Heart left ventricle (tissue), 16 donors: ENCODE results near the gene MGAT4A. TPM values are rescaled to one million over a fixed set of nuclear protein-coding genes. Genes with fewer than 3 reads are reported as not detected.

ENCODE experiments used
- ATAC-seq, 4 donors: fragments of 200-7000 bp; cut with Tn5 transposase; one replicate each; pipeline ENCODE4 v1.9.1; 2020 to 2022; ENCODE audit warnings: moderate library complexity in 4 of 4, mild to moderate bottlenecking in 3 of 4, moderate number of reproducible peaks in 1 of 4
- DNase-seq, 5 donors: peaks; one replicate each; pipeline ENCODE4 v3.0.0-alpha.2; 2020
- H3K27ac ChIP-seq, 12 donors: fragments of 200-600 bp; sonication (generic) in 4 of 12; one replicate each; pipeline versions ENCODE4 v1.5.0 to v1.8.0; 2016 to 2022; ENCODE audit warnings: mild to moderate bottlenecking in 2 of 12
- H3K27me3 ChIP-seq, 9 donors: fragments of 200-600 bp; sonication (generic) in 2 of 9; one replicate each; pipeline versions ENCODE4 v1.5.1 to v1.8.0; 2016 to 2022; ENCODE audit warnings: mild to moderate bottlenecking in 3 of 9
- H3K36me3 ChIP-seq, 9 donors: fragments of 200-600 bp; sonication (generic) in 2 of 9; one replicate each; pipeline versions ENCODE4 v1.5.0 to v1.8.0; 2018 to 2022; ENCODE audit warnings: mild to moderate bottlenecking in 2 of 9
- H3K4me1 ChIP-seq, 12 donors: fragments of 200-600 bp; sonication (generic) in 4 of 12; one replicate each; pipeline versions ENCODE4 v1.5.0 to v1.8.0; 2016 to 2022; ENCODE audit warnings: mild to moderate bottlenecking in 3 of 12
- H3K4me3 ChIP-seq, 12 donors: fragments of 200-600 bp; sonication (generic) in 4 of 12; one replicate each; pipeline versions ENCODE4 v1.5.0 to v1.8.0; 2017 to 2022; ENCODE audit warnings: mild to moderate bottlenecking in 9 of 12, moderate library complexity in 4 of 12
- H3K9me3 ChIP-seq, 12 donors: fragments of 200-600 bp; sonication (generic) in 4 of 12; one replicate each; pipeline versions ENCODE4 v1.5.0 to v1.8.0; 2016 to 2022; ENCODE audit warnings: mild to moderate bottlenecking in 1 of 12
- CTCF ChIP-seq, 12 donors: fragments of 200-600 bp; sonication (generic) in 4 of 12; IDR thresholded peaks; one replicate each; pipeline versions ENCODE4 v1.5.0 to v1.8.0; 2018 to 2022; ENCODE audit warnings: antibody characterized with exemption in 12 of 12, mild to moderate bottlenecking in 5 of 12
- POLR2A ChIP-seq, 2 donors: fragments of 450-650 bp; IDR thresholded peaks; one replicate each; pipeline ENCODE4 v1.6.1; 2017; ENCODE audit warnings: antibody characterized with exemption in 2 of 2, mild to moderate bottlenecking in 2 of 2, moderate library complexity in 2 of 2
- WGBS, 4 donors: extraction: QIAGEN DNeasy Blood & Tissue Kit in 2 of 4; methylation state at CpG; one replicate each; pipeline versions ENCODE4 v1.1.5 to v1.1.7; 2013 to 2018; 5-methylcytosine and 5-hydroxymethylcytosine counted together
- intact Hi-C, 10 donors: fragments of 100-400 bp; cut with DNase I; formaldehyde crosslinking; loops; one replicate each; pipeline versions ENCODE4 v1.11.1 to v1.14.2; 2022
- polyA plus RNA-seq, 2 donors: library from polyadenylated mRNA; stranded (reverse); fragments of 200-250 nt; gene quantifications; one replicate each; pipeline ENCODE4 v1.2.3, GENCODE V29; 2013
- total RNA-seq, 9 donors: library from RNA; depleted of rRNA in 2 of 9; stranded (reverse); fragments of >200 nt in 2 of 9; fragmentation: NEBNext Ultra II Directional in 3 of 9; extraction: Animal tissue kit (Norgen Biotek cat#: 25700) in 3 of 9; gene quantifications; one replicate each; pipeline versions ENCODE4 v1.1.0 to v1.2.4, GENCODE V29; 2016 to 2023
- donor health status: ischemic (EF 13 %, LVEDD 7.1; RV severe dilation, severe dysfunction).
- donor health status: healthy with polysubstance abuse.
- donor health status: DM: no; HTN: yes; CAD: no.
- donor health status: DM: no; HTN: no; CAD: no.
- donor health status: ischemic (EF 25% LVEDD 6.9; RV normal size, moderate dysfunction).
- donor health status: ischemic (EF 25% LVEDD 5.7; RV mildly dilated, moderate dysfunction).
- donor health status: healthy.
- donor health status: DM: yes; HTN: yes; CAD: no.
- donor health status: ischemic (EF 35%, LVEDD 5.7; RV mildly dilated, moderate dysfunction).
- donor health status: nonischemic (EF 11% LVEDD 7.7; RV severe dilation, severe dysfunction).
- donor health status: DM: yes; HTN: yes; CAD: no.
- donor health status: PGD.
- donor health status: ischemic (EF 29% LVEDD 5.4; RV normal size, mild dysfunction).
- donor health status: nonischemic (EF 23%, LVEDD 6.1; RV moderate dilation, normal function).

The MGAT4A gene
- total and polyA plus RNA-seq, 11 donors = 4.2 to 45.0 (median 17.7) TPM

GRCh38 chr2:98685930-98686887 lies 44.7 kb downstream of the MGAT4A start:
- intact Hi-C loops = no loop called here
- H3K4me1 ChIP-seq = peaks cover 0 to 12% (median 4%) of the 10 kb centered on the region in 12 donors
- no peak overlapping the region for H3K27ac ChIP-seq
- no peaks in the 10 kb centered on the region for H3K9me3 ChIP-seq
- no peak for ATAC-seq
- no peaks in the 10 kb centered on the region for H3K36me3 ChIP-seq
- H3K4me3 ChIP-seq = no peak overlapping the region
- whole genome bisulfite sequencing, 4 donors = 92 to 95% (median 93%) methylated on average over 14 of the region's 14 CpGs
- H3K27me3 ChIP-seq = no peaks in the 10 kb centered on the region
- TF ChIP-seq POLR2A (IDR thresholded peaks at IDR 0.05) (no peak), CTCF (IDR thresholded peaks at IDR 0.05) (no peak)
- DNase-seq = no peak

GRCh38 chr2:98683728-98684127 lies 47.2 kb downstream of the MGAT4A start:
- intact Hi-C loops = loop anchor here in 1 of 10 donors (5.0 kb wide), 1 partner anchor 44 kb away; no protein-coding TSS in a partner anchor
- DNase-seq (no peak), ATAC-seq (peak in 1 of 4 donors; percentile 89)
- H3K36me3 ChIP-seq = no peaks in the 10 kb centered on the region
- TF ChIP-seq POLR2A (IDR thresholded peaks at IDR 0.05) = no peak
- no peak for TF ChIP-seq CTCF (IDR thresholded peaks at IDR 0.05)
- peaks cover 0 to 12% (median 4%) of the 10 kb centered on the region in 12 donors for H3K4me1 ChIP-seq
- H3K9me3 ChIP-seq = no peaks in the 10 kb centered on the region
- no peaks in the 10 kb centered on the region for H3K27me3 ChIP-seq
- peak overlapping the region in 9 of 12 donors; percentile 6 to 59 (median 14) for H3K27ac ChIP-seq
- WGBS, 4 donors = 61 to 76% (median 70%) methylated on average over 5 of the region's 5 CpGs
- H3K4me3 ChIP-seq = no peak overlapping the region

- no peaks in the 10 kb centered on the region for H3K4me1 ChIP-seq
- no peaks in the 10 kb centered on the region for H3K27me3 ChIP-seq
- ATAC-seq (no peak), DNase-seq (no peak)
- WGBS, 4 donors = 92 to 94% (median 93%) methylated on average over 3 of the region's 3 CpGs
- intact Hi-C loops = no loop called here
- H3K36me3 ChIP-seq = peaks cover 0 to 34% (median 28%) of the 10 kb centered on the region in 9 donors
- no peak overlapping the region for H3K27ac ChIP-seq
- no peak overlapping the region for H3K4me3 ChIP-seq
- H3K9me3 ChIP-seq = peaks cover 0 to 3% (median 0%) of the 10 kb centered on the region in 12 donors
- TF ChIP-seq POLR2A (IDR thresholded peaks at IDR 0.05) (no peak), CTCF (IDR thresholded peaks at IDR 0.05) (no peak)
Observed at GRCh38 chr2:98676742-98677141, 54.2 kb downstream of the MGAT4A start.

GRCh38 chr2:98674233-98674964 lies 56.5 kb downstream of the MGAT4A start:
- no peak for DNase-seq
- peaks cover 0 to 10% (median 0%) of the 10 kb centered on the region in 12 donors for H3K4me1 ChIP-seq
- no peak overlapping the region for H3K27ac ChIP-seq
- H3K36me3 ChIP-seq = peaks cover 0 to 44% (median 28%) of the 10 kb centered on the region in 9 donors
- intact Hi-C loops = no loop called here
- ATAC-seq = no peak
- H3K27me3 ChIP-seq = no peaks in the 10 kb centered on the region
- WGBS, 4 donors = 92 to 98% (median 95%) methylated on average over 3 of the region's 3 CpGs
- no peak overlapping the region for H3K4me3 ChIP-seq
- peaks cover 0 to 3% (median 0%) of the 10 kb centered on the region in 12 donors for H3K9me3 ChIP-seq
- TF ChIP-seq CTCF (IDR thresholded peaks at IDR 0.05) (no peak), POLR2A (IDR thresholded peaks at IDR 0.05) (no peak)
